H1 (cell line): Measurements from ENCODE around the gene AWAT1. TPM values are rescaled to one million over a fixed set of nuclear protein-coding genes. Genes with fewer than 3 reads are reported as not detected.

Experiments
- CTCF ChIA-PET: fragments of 300-600 bp; sonication (Branson Sonifier 250); formaldehyde crosslinking; loops from one replicate; lab custom pipeline; 2021; ENCODE audit not compliant: partially characterized antibody; lab: Charles Lee
- POLR2A ChIA-PET: fragments of 300-600 bp; sonication (Branson Sonifier 250); formaldehyde crosslinking; loops from one replicate; lab custom pipeline; 2021; ENCODE audit warnings: inconsistent platforms; ENCODE audit not compliant: partially characterized antibody; lab: Charles Lee
- DNase-seq, 2 experiments: peaks; one replicate each; pipeline versions ENCODE4 v3.0.0 to v3.0.0-alpha.2; 2010 to 2022; ENCODE audit warnings: low spot score in 2 of 2, low read depth in 1 of 2, mixed read lengths in 1 of 2
- FAIRE-seq: peaks from 2 replicates; lab custom pipeline; 2011; peaks lifted over from hg19 to GRCh38; lab: Jason Lieb, UNC
- H2AFZ ChIP-seq: 2 replicates; pipeline ENCODE4 v1.8.1; 2012; ENCODE audit warnings: low read length, inconsistent platforms
- H2AK5ac ChIP-seq: 2 replicates; pipeline ENCODE4 v1.6.1; 2013; ENCODE audit warnings: low read depth, low read length
- H2BK120ac ChIP-seq: replicated peaks from 2 replicates; pipeline ENCODE3; 2013; ENCODE audit warnings: low read depth, low read length, inconsistent platforms
- H2BK12ac ChIP-seq: 2 replicates; pipeline ENCODE4 v1.6.1; 2013; ENCODE audit warnings: low read depth, low read length
- H2BK15ac ChIP-seq: 2 replicates; pipeline ENCODE4 v1.6.1; 2013; ENCODE audit warnings: low read length
- H2BK20ac ChIP-seq: 2 replicates; pipeline ENCODE4 v1.6.1; 2013; ENCODE audit warnings: low read length
- H2BK5ac ChIP-seq: 2 replicates; pipeline ENCODE4 v1.6.1; 2013; ENCODE audit warnings: low read depth, low read length
- H3K14ac ChIP-seq: 2 replicates; pipeline ENCODE4 v1.6.1; 2013; ENCODE audit warnings: inconsistent platforms; ENCODE audit not compliant: insufficient read length
- H3K18ac ChIP-seq: 2 replicates; pipeline ENCODE4 v1.6.1; 2013; ENCODE audit warnings: low read length; ENCODE audit errors: extremely low read depth
- H3K23ac ChIP-seq: 2 replicates; pipeline ENCODE4 v1.6.1; 2013; ENCODE audit warnings: inconsistent platforms; ENCODE audit not compliant: insufficient read length
- H3K23me2 ChIP-seq: 2 replicates; pipeline ENCODE4 v1.6.1; 2013; ENCODE audit warnings: low read depth, low read length
- H3K27ac ChIP-seq: 2 replicates; pipeline ENCODE4 v1.6.1; 2011; ENCODE audit warnings: low read depth, low read length, inconsistent platforms
- H3K27me3 ChIP-seq, 4 experiments: replicated peaks in 1 of 4; 1 replicate in 1 of 4; 2 replicates in 3 of 4; pipeline versions ENCODE4 v1.6.1 to v1.8.1; 2011 to 2013; ENCODE audit warnings: low read length in 3 of 4, mild to moderate bottlenecking in 3 of 4, inconsistent platforms in 2 of 4, mixed read lengths in 2 of 4, moderate library complexity in 1 of 4; ENCODE audit not compliant: control insufficient read depth in 3 of 4, insufficient read depth in 3 of 4; ENCODE audit errors: extremely low read depth in 1 of 4
- H3K36me3 ChIP-seq, 4 experiments: 2 replicates each; pipeline versions ENCODE4 v1.6.1 to v1.8.1; 2011 to 2013; ENCODE audit warnings: mild to moderate bottlenecking in 4 of 4, low read length in 3 of 4, moderate library complexity in 2 of 4, control low read depth in 1 of 4, inconsistent platforms in 1 of 4; ENCODE audit not compliant: insufficient read depth in 4 of 4, control insufficient read depth in 2 of 4
- H3K4ac ChIP-seq: replicated peaks from 2 replicates; pipeline ENCODE3; 2013; ENCODE audit warnings: low read length, low read depth, mixed read lengths, inconsistent platforms; ENCODE audit not compliant: insufficient read length
- H3K4me1 ChIP-seq, 4 experiments: replicated peaks in 1 of 4; 1 replicate in 1 of 4; 2 replicates in 3 of 4; pipeline versions ENCODE4 v1.6.1 to v1.8.1; 2011 to 2013; ENCODE audit warnings: low read length in 3 of 4, inconsistent platforms in 2 of 4, mixed read lengths in 1 of 4; ENCODE audit not compliant: insufficient read depth in 4 of 4, control insufficient read depth in 3 of 4
- H3K4me2 ChIP-seq, 2 experiments: 2 replicates each; pipeline versions ENCODE4 v1.6.1 to v1.8.1; 2011 to 2013; ENCODE audit warnings: low read depth in 2 of 2, low read length in 2 of 2, control low read depth in 1 of 2, inconsistent platforms in 1 of 2, mild to moderate bottlenecking in 1 of 2; ENCODE audit not compliant: insufficient read depth in 1 of 2
- H3K4me3 ChIP-seq, 4 experiments: fragments of 200-600, 300-600 bp in 1 of 4; sonication (generic), shearing (Covaris generic), sonication (Bioruptor Twin) in 1 of 4; 2 replicates each; pipeline versions ENCODE4 v1.5.1 to v1.8.1; 2011 to 2016; ENCODE audit warnings: low read length in 4 of 4, low read depth in 3 of 4, control low read depth in 2 of 4, inconsistent platforms in 2 of 4, mild to moderate bottlenecking in 2 of 4, mixed read lengths in 1 of 4, moderate library complexity in 1 of 4; ENCODE audit not compliant: insufficient read depth in 2 of 4; ENCODE audit errors: extremely low read depth in 1 of 4
- H3K56ac ChIP-seq: replicated peaks from 2 replicates; pipeline ENCODE3; 2013; ENCODE audit warnings: low read depth, mild to moderate bottlenecking, mixed read lengths, low read length, inconsistent platforms; ENCODE audit not compliant: insufficient read length
- H3K79me1 ChIP-seq: 2 replicates; pipeline ENCODE4 v1.6.1; 2013; ENCODE audit warnings: low read depth, low read length, control low read depth
- H3K79me2 ChIP-seq, 2 experiments: 2 replicates each; pipeline versions ENCODE4 v1.6.1 to v1.8.1; 2012 to 2013; ENCODE audit warnings: low read length in 2 of 2, mild to moderate bottlenecking in 2 of 2, inconsistent platforms in 1 of 2; ENCODE audit not compliant: insufficient read depth in 2 of 2, control insufficient read depth in 1 of 2
- H3K9ac ChIP-seq, 4 experiments: replicated peaks in 1 of 4; 1 replicate in 1 of 4; 2 replicates in 3 of 4; pipeline versions ENCODE4 v1.6.1 to v1.8.1; 2011 to 2013; ENCODE audit warnings: low read depth in 3 of 4, low read length in 3 of 4, control low read depth in 2 of 4, mild to moderate bottlenecking in 2 of 4, moderate library complexity in 2 of 4, inconsistent platforms in 1 of 4; ENCODE audit errors: extremely low read depth in 1 of 4
- H3K9me3 ChIP-seq, 2 experiments: 2 replicates each; pipeline versions ENCODE4 v1.6.1 to v1.8.1; 2012 to 2013; ENCODE audit warnings: mild to moderate bottlenecking in 2 of 2, moderate library complexity in 2 of 2, control low read depth in 1 of 2, inconsistent platforms in 1 of 2, low read depth in 1 of 2, low read length in 1 of 2, mixed read lengths in 1 of 2; ENCODE audit not compliant: insufficient read depth in 2 of 2
- H4K20me1 ChIP-seq, 2 experiments: replicated peaks in 1 of 2; 2 replicates each; pipeline versions ENCODE3 to v1.8.1; 2011 to 2013; ENCODE audit warnings: inconsistent platforms in 2 of 2, low read length in 2 of 2, mild to moderate bottlenecking in 1 of 2; ENCODE audit not compliant: insufficient read depth in 2 of 2, control insufficient read depth in 1 of 2
- H4K5ac ChIP-seq: 2 replicates; pipeline ENCODE4 v1.6.1; 2013; ENCODE audit warnings: low read length, low read depth, mixed read lengths, inconsistent platforms; ENCODE audit not compliant: insufficient read length
- H4K8ac ChIP-seq: 2 replicates; pipeline ENCODE4 v1.8.0; 2013; ENCODE audit warnings: mild to moderate bottlenecking, moderate library complexity, low read length, inconsistent platforms; ENCODE audit not compliant: insufficient read depth; ENCODE audit errors: extremely low read depth
- H4K91ac ChIP-seq: replicated peaks from 2 replicates; pipeline ENCODE3; 2013; ENCODE audit warnings: low read length, mixed read lengths, inconsistent platforms; ENCODE audit not compliant: insufficient read length
- ATF3 ChIP-seq: IDR thresholded peaks from 2 replicates; pipeline ENCODE4 v1.6.1; 2011; ENCODE audit warnings: low read depth, mild to moderate bottlenecking, low read length; ENCODE audit not compliant: insufficient read depth
- CBX5 ChIP-seq: fragments of 300-800, 300-1000 bp; sonication (generic); IDR thresholded peaks from 2 replicates; pipeline ENCODE4 v1.7.1; 2016; ENCODE audit warnings: antibody characterized with exemption, low read length, low read depth
- CBX8 ChIP-seq: fragments of 300-800, 300-1000 bp; sonication (generic); IDR thresholded peaks from 2 replicates; pipeline ENCODE4 v1.7.1; 2016; ENCODE audit warnings: low read depth, low read length, borderline replicate concordance
- CHD1 ChIP-seq: IDR thresholded peaks from 2 replicates; pipeline ENCODE4 v1.6.1; 2012; ENCODE audit warnings: low read depth, low read length, improper control_type of control experiment
- CHD2 ChIP-seq: IDR thresholded peaks from 2 replicates; pipeline ENCODE4 v1.6.1; 2012; ENCODE audit warnings: low read length, improper control_type of control experiment
- EZH2 ChIP-seq: fragments of 200-600 bp; sonication (generic); IDR thresholded peaks from 2 replicates; pipeline ENCODE4 v1.7.1; 2012; ENCODE audit warnings: low read depth, mild to moderate bottlenecking, moderate library complexity, low read length, inconsistent platforms; ENCODE audit not compliant: severe bottlenecking
- KDM4A ChIP-seq: IDR thresholded peaks from one replicate; pipeline ENCODE4 v1.7.1; 2012; ENCODE audit warnings: low read depth, mild to moderate bottlenecking, moderate library complexity, low read length, inconsistent platforms; ENCODE audit not compliant: severe bottlenecking
- MAFK ChIP-seq: IDR thresholded peaks from 2 replicates; pipeline ENCODE4 v1.6.1; 2012; ENCODE audit warnings: low read depth, mild to moderate bottlenecking, improper control_type of control experiment, low read length
- POLR2AphosphoS5 ChIP-seq: IDR thresholded peaks from 2 replicates; pipeline ENCODE4 v1.6.1; 2011; ENCODE audit warnings: low read depth, low read length
- SAP30 ChIP-seq: fragments of 300-600 bp; sonication (generic); IDR thresholded peaks from 2 replicates; pipeline ENCODE4 v1.7.1; 2012; ENCODE audit warnings: low read length, moderate library complexity, mild to moderate bottlenecking, inconsistent platforms; ENCODE audit not compliant: insufficient read depth, insufficient replicate concordance
- SIRT6 ChIP-seq: IDR thresholded peaks from one replicate; pipeline ENCODE4 v1.7.1; 2012; ENCODE audit warnings: low read length, inconsistent platforms
- SP1 ChIP-seq: IDR thresholded peaks from 2 replicates; pipeline ENCODE4 v1.6.1; 2011; ENCODE audit warnings: low read depth, low read length
- SRF ChIP-seq: IDR thresholded peaks from 2 replicates; pipeline ENCODE4 v1.6.1; 2011; ENCODE audit warnings: mild to moderate bottlenecking, low read depth, low read length, moderate library complexity
- TBP ChIP-seq: IDR thresholded peaks from 2 replicates; pipeline ENCODE4 v1.6.1; 2011; ENCODE audit warnings: low read depth, low read length, improper control_type of control experiment
- YY1 ChIP-seq: IDR thresholded peaks from 2 replicates; pipeline ENCODE4 v1.6.1; 2011; ENCODE audit warnings: low read depth, mild to moderate bottlenecking, low read length
- ZNF274 ChIP-seq: IDR thresholded peaks from 2 replicates; pipeline ENCODE4 v1.7.0; 2012; ENCODE audit warnings: low read length, borderline replicate concordance; ENCODE audit errors: extremely low read depth
- WGBS, 2 experiments: shearing (Covaris generic) in 1 of 2; methylation state at CpG; one replicate each; pipeline versions ENCODE4 v1.1.6 to v1.1.7; 2013 to 2015; ENCODE audit warnings: low lambda C conversion rate in 2 of 2, mixed read lengths in 2 of 2, inconsistent platforms in 1 of 2, low coverage in 1 of 2, missing lambda C conversion rate in 1 of 2; ENCODE audit not compliant: insufficient replicate concordance in 2 of 2, insufficient coverage in 1 of 2, insufficient read length in 1 of 2; ENCODE audit errors: extremely low coverage in 1 of 2, missing lambda C conversion rate in 1 of 2; 5-methylcytosine and 5-hydroxymethylcytosine counted together
- polyA plus RNA-seq, 7 experiments: library from polyadenylated mRNA; depleted of rRNA in 3 of 7; stranded (reverse) in 5 of 7; unstranded in 2 of 7; fragments of >200 nt in 5 of 7; fragments of 200-250 nt in 2 of 7; gene quantifications; 1 replicate in 5 of 7; 2 replicates in 1 of 7; 4 replicates in 1 of 7; pipeline versions ENCODE4 v1.2.1 to v1.2.3, GENCODE V29; 2011 to 2013; ENCODE audit warnings: missing spikeins in 2 of 7, mixed read lengths in 2 of 7
- total RNA-seq: library from RNA; stranded (reverse); fragmentation: NEBNext Ultra II Directional; extraction: Animal tissue kit (Norgen Biotek cat#: 25700); gene quantifications from 2 replicates; pipeline ENCODE4 v1.2.1, GENCODE V29; 2021

Gene AWAT1
- total and polyA plus RNA-seq, 2 of the 8 experiments (the other 6 are each of a cell fraction or from before 2014, with no cell fraction given), result not detected

GRCh38 chrX:70247252-70247651 lies 12.8 kb downstream of the AWAT1 start:
- Histone ChIP-seq H3K23ac (no peak overlapping the region), H2BK20ac (no peak overlapping the region), H2BK5ac (no peak overlapping the region), H3K14ac (no peak overlapping the region), H4K20me1 (no peaks in the 10 kb centered on the region), H4K91ac (no peak overlapping the region), H3K9ac (no peak overlapping the region), H3K4me1 (no peaks in the 10 kb centered on the region), H3K4ac (no peak overlapping the region), H3K23me2 (no peaks in the 10 kb centered on the region), H3K79me1 (no peaks in the 10 kb centered on the region), H2BK15ac (no peak overlapping the region), H3K4me2 (no peak overlapping the region), H4K8ac (no peak overlapping the region), H2BK120ac (no peak overlapping the region), H2BK12ac (no peak overlapping the region), H3K9me3 (no peaks in the 10 kb centered on the region), H3K4me3 (no peak overlapping the region), H3K18ac (no peak overlapping the region), H3K27ac (no peak overlapping the region), H3K56ac (no peak overlapping the region), H3K79me2 (no peaks in the 10 kb centered on the region), H3K36me3 (no peaks in the 10 kb centered on the region), H4K5ac (no peak overlapping the region), H2AFZ (no peak overlapping the region), H3K27me3 (no peaks in the 10 kb centered on the region), H2AK5ac (no peak overlapping the region)
- CTCF ChIA-PET, result interaction anchor here (0.6 kb wide), 1 partner anchor 473 kb away, joined by 4 read pairs; no protein-coding TSS in a partner anchor
- DNase-seq, result no peak
- no peak for FAIRE-seq
- 82% methylated on average over 2 of the region's 2 CpGs; no CpG with 5 or more reads in 1 of the 2 experiments for WGBS, 2 experiments
- POLR2A ChIA-PET, result no interaction called here
- TF ChIP-seq CHD2 (no peak), EZH2 (no peak), SAP30 (no peak), SIRT6 (no peak), ATF3 (no peak), KDM4A (no peak), MAFK (no peak), CHD1 (no peak), POLR2AphosphoS5 (no peak), CBX8 (no peak), YY1 (no peak), SP1 (no peak), CBX5 (no peak), SRF (no peak), TBP (no peak), ZNF274 (no peak)
